IMR-90 (cell line): Measurements from ENCODE around the gene ORM1.

ENCODE experiments used
- BHLHE40 ChIP-seq: fragments of 150-350 bp; IDR thresholded peaks from 2 replicates; pipeline ENCODE4 v1.6.1; 2016; ENCODE audit warnings: mild to moderate bottlenecking, low read depth, low read length
- CEBPB ChIP-seq: IDR thresholded peaks from 2 replicates; pipeline ENCODE4 v1.6.1; 2012; ENCODE audit warnings: low read depth, low read length, improper control_type of control experiment
- FOS ChIP-seq: fragments of 150-350 bp; IDR thresholded peaks from 2 replicates; pipeline ENCODE4 v1.6.1; 2016; ENCODE audit warnings: low read depth, low read length
- MXI1 ChIP-seq: IDR thresholded peaks from 2 replicates; pipeline ENCODE4 v1.6.1; 2012; ENCODE audit warnings: low read depth, mild to moderate bottlenecking, low read length, moderate library complexity, borderline replicate concordance
- POLR2A ChIP-seq: IDR thresholded peaks from 2 replicates; pipeline ENCODE4 v1.6.1; 2012; ENCODE audit warnings: mild to moderate bottlenecking, low read depth, low read length
- RAD21 ChIP-seq: IDR thresholded peaks from 2 replicates; pipeline ENCODE4 v1.6.1; 2012; ENCODE audit warnings: low read length, improper control_type of control experiment
- RCOR1 ChIP-seq: IDR thresholded peaks from 2 replicates; pipeline ENCODE4 v1.6.1; 2012; ENCODE audit warnings: mild to moderate bottlenecking, low read length, improper control_type of control experiment; ENCODE audit not compliant: insufficient replicate concordance
- RFX5 ChIP-seq: IDR thresholded peaks from 2 replicates; pipeline ENCODE4 v1.8.0; 2012; ENCODE audit warnings: low read depth, mild to moderate bottlenecking, low read length, moderate library complexity
- TF ChIP-seq, protein P1 (sequence below): conservative IDR thresholded peaks from 2 replicates; pipeline ENCODE4 v1.5.1; 2012; ENCODE audit warnings: mild to moderate bottlenecking, low read depth, low read length, improper control_type of control experiment
- TF ChIP-seq, protein P2 (sequence below): fragments of 150-350 bp; IDR thresholded peaks from 2 replicates; pipeline ENCODE4 v1.6.1; 2017; ENCODE audit warnings: mild to moderate bottlenecking, antibody characterized with exemption, low read length, low read depth

DNA sequence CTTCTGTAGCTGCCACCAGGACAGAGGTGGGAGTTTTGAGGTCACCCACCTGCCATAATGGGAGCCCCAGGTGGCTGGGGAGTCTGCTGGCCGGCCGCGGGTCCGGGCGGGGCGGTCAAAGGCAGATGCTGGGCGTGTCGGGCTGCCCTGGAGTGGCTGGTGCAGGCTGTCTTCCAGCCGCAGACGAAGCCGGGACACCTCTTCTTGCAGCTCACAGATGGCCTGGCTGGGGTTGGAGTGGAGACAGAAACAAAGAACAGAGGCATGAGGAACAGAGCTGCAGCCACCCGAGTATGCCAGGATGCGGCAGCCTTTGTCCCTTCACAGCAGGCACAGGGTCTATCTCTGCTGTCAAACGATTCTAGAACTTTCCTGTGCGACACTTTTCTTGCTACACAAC is 24.8 kb downstream of the ORM1 start:
- TF ChIP-seq POLR2A, result no peak
- TF ChIP-seq, protein P1, sequence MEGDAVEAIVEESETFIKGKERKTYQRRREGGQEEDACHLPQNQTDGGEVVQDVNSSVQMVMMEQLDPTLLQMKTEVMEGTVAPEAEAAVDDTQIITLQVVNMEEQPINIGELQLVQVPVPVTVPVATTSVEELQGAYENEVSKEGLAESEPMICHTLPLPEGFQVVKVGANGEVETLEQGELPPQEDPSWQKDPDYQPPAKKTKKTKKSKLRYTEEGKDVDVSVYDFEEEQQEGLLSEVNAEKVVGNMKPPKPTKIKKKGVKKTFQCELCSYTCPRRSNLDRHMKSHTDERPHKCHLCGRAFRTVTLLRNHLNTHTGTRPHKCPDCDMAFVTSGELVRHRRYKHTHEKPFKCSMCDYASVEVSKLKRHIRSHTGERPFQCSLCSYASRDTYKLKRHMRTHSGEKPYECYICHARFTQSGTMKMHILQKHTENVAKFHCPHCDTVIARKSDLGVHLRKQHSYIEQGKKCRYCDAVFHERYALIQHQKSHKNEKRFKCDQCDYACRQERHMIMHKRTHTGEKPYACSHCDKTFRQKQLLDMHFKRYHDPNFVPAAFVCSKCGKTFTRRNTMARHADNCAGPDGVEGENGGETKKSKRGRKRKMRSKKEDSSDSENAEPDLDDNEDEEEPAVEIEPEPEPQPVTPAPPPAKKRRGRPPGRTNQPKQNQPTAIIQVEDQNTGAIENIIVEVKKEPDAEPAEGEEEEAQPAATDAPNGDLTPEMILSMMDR, result no peak
- no peak for TF ChIP-seq RAD21
- TF ChIP-seq, protein P2, sequence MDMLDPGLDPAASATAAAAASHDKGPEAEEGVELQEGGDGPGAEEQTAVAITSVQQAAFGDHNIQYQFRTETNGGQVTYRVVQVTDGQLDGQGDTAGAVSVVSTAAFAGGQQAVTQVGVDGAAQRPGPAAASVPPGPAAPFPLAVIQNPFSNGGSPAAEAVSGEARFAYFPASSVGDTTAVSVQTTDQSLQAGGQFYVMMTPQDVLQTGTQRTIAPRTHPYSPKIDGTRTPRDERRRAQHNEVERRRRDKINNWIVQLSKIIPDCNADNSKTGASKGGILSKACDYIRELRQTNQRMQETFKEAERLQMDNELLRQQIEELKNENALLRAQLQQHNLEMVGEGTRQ, result no peak
- TF ChIP-seq FOS, result no peak
- TF ChIP-seq BHLHE40, result no peak
- TF ChIP-seq RFX5, result no peak
- no peak for TF ChIP-seq RCOR1
- TF ChIP-seq MXI1, result no peak
- no peak for TF ChIP-seq CEBPB
